Glutamatergic neuron (in vitro differentiated cells): ENCODE results near the gene SLIT1. TPM values are rescaled to one million over a fixed set of nuclear protein-coding genes. Genes with fewer than 3 reads are reported as not detected.

ENCODE experiments used
- DNase-seq: peaks from one replicate; pipeline ENCODE4 v3.0.0; 2022
- H3K27ac Mint-ChIP-seq: one replicate; pipeline ENCODE4 v1.8.0; 2020; ENCODE audit warnings: mild to moderate bottlenecking, mixed read lengths, inconsistent platforms; ENCODE audit not compliant: unreplicated experiment
- H3K27me3 Mint-ChIP-seq: one replicate; pipeline ENCODE4 v1.8.0; 2020; ENCODE audit warnings: mild to moderate bottlenecking, moderate library complexity, mixed read lengths, inconsistent platforms; ENCODE audit not compliant: unreplicated experiment
- H3K36me3 Mint-ChIP-seq: one replicate; pipeline ENCODE4 v1.8.0; 2020; ENCODE audit warnings: mild to moderate bottlenecking, mixed read lengths, inconsistent platforms; ENCODE audit not compliant: unreplicated experiment
- H3K4me1 Mint-ChIP-seq: one replicate; pipeline ENCODE4 v1.8.0; 2020; ENCODE audit warnings: mild to moderate bottlenecking, low read depth, mixed read lengths, inconsistent platforms; ENCODE audit not compliant: unreplicated experiment
- H3K4me3 Mint-ChIP-seq: one replicate; pipeline ENCODE4 v1.8.0; 2020; ENCODE audit warnings: mild to moderate bottlenecking, mixed read lengths, inconsistent platforms; ENCODE audit not compliant: unreplicated experiment
- H3K9me3 Mint-ChIP-seq: one replicate; pipeline ENCODE4 v1.8.0; 2020; ENCODE audit warnings: mild to moderate bottlenecking, moderate library complexity, mixed read lengths, inconsistent platforms; ENCODE audit not compliant: unreplicated experiment
- total RNA-seq: library from RNA; stranded (reverse); fragmentation: NEBNext Ultra II Directional; extraction: Animal tissue kit (Norgen Biotek cat#: 25700); gene quantifications from one replicate; pipeline ENCODE4 v1.2.1, GENCODE V29; 2021; ENCODE audit not compliant: unreplicated experiment
- TF ChIP-seq, protein P1 (sequence below): fragments of 200-600 bp; sonication (generic); IDR thresholded peaks from one replicate; pipeline ENCODE4 v1.5.0; 2021; ENCODE audit not compliant: partially characterized antibody, unreplicated experiment

Gene SLIT1
- total RNA-seq, 1 donor from 2014 or later: 11.3 TPM

DNA sequence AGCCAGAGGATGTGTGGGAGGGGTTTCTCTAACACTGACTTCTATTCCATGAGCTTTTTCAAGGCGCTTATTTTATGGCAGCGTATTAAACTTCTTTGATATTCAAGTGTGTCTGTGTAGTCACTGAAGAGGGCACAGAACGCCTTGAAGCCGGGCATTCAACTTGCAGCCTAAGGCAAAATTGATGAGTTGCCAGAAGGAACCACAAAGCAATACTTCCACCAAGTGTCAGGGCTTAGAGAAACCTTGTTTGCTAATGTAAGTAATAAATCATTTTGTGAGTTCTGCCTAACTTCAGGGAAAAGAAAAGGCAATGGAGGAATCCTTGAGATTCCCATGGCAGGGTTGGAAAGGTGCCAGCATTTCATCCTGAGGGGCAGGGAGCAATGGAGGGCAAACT is 189.9 kb downstream of the SLIT1 start:
- Mint-ChIP-seq H3K27me3 (peaks cover 1% of the 10 kb centered on the region), H3K4me3 (no peak overlapping the region), H3K36me3 (no peaks in the 10 kb centered on the region), H3K9me3 (peaks cover 5% of the 10 kb centered on the region), H3K27ac (no peak overlapping the region), H3K4me1 (peaks cover 4% of the 10 kb centered on the region)
- DNase-seq: no peak
- TF ChIP-seq, protein P1, sequence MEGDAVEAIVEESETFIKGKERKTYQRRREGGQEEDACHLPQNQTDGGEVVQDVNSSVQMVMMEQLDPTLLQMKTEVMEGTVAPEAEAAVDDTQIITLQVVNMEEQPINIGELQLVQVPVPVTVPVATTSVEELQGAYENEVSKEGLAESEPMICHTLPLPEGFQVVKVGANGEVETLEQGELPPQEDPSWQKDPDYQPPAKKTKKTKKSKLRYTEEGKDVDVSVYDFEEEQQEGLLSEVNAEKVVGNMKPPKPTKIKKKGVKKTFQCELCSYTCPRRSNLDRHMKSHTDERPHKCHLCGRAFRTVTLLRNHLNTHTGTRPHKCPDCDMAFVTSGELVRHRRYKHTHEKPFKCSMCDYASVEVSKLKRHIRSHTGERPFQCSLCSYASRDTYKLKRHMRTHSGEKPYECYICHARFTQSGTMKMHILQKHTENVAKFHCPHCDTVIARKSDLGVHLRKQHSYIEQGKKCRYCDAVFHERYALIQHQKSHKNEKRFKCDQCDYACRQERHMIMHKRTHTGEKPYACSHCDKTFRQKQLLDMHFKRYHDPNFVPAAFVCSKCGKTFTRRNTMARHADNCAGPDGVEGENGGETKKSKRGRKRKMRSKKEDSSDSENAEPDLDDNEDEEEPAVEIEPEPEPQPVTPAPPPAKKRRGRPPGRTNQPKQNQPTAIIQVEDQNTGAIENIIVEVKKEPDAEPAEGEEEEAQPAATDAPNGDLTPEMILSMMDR: no peak

DNA sequence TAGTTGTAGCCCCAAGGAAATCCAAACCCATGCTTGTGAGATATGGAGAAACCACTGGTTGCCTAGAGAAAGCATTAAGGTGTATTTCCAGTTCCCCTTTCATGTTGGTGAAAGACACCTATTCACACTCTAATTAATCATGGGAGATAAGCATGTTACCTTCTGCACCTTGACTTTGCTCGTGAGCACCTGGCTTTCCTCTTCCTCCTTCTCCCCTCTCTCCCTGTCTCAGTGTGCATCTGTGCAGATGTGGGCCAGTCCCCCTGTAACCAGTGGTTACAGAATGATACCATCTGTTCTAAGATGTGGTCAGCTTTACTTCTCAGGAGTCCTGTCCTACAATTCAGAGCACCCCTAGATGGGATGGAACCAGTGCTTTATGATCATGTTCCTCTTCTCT is 193.0 kb downstream of the SLIT1 start:
- H3K4me1 Mint-ChIP-seq: peaks cover 6% of the 10 kb centered on the region

DNA sequence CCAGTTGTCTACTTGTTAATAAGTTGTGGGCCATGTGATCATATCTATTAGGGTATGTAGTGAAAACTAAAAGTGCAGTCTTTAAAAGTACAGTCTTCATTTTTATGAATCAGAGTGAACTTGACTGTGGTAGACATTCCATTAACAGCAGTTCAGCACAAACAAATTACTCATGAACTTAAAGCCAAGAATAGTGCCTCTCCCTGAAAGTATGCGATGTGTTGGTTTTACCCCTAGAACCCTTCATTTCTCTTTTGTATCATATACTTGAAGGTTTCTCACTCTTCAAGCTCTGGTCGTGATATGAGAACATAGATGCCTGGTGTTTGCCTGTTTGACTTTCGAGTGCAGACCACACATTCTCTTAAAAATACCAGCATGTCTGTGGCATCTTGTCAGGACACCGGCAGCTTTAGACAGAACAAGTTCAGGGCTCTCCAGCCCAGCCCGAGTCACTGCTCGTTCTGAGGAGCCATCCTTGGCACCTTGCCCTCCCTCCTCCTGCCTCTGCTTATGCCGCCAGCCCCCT is 194.4 kb downstream of the SLIT1 start:
- TF ChIP-seq, protein P1: no peak
- no peak overlapping the region for H3K27ac Mint-ChIP-seq
- H3K4me1 Mint-ChIP-seq: peaks cover 15% of the 10 kb centered on the region
- no peak overlapping the region for H3K4me3 Mint-ChIP-seq
- H3K27me3 Mint-ChIP-seq: peaks cover 1% of the 10 kb centered on the region
- no peaks in the 10 kb centered on the region for H3K36me3 Mint-ChIP-seq
- peaks cover 5% of the 10 kb centered on the region for H3K9me3 Mint-ChIP-seq
- DNase-seq: no peak

More for the DNA sequence above, 193.0 kb downstream of the SLIT1 start:
- H3K27me3 Mint-ChIP-seq: peaks cover 1% of the 10 kb centered on the region
- DNase-seq: no peak
- H3K9me3 Mint-ChIP-seq: peaks cover 5% of the 10 kb centered on the region
- TF ChIP-seq, protein P1: no peak
- no peak overlapping the region for H3K4me3 Mint-ChIP-seq
- H3K36me3 Mint-ChIP-seq: no peaks in the 10 kb centered on the region
- H3K27ac Mint-ChIP-seq: no peak overlapping the region

DNA sequence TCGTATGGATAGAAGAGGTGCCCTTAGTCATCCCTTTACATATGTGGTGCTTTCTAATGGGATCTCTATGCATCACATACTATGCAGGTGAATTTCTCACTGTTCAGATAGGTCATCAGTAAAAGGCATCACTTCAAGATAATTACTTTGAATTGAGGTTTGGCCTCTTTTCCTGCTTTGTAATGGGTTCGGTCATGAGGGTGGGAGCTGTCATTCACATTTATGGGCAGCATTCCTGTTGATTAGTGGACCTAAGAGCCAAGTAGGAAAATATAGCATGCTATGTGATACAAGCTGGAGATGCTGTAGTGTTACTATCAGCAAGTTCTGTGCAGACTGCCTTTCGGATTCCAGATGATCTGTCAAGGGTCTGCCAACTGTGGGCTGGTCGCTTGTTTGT is 197.3 kb downstream of the SLIT1 start:
- peaks cover 10% of the 10 kb centered on the region for H3K9me3 Mint-ChIP-seq
- no peak for DNase-seq
- H3K36me3 Mint-ChIP-seq: no peaks in the 10 kb centered on the region
- TF ChIP-seq, protein P1: no peak
- H3K27me3 Mint-ChIP-seq: peaks cover 10% of the 10 kb centered on the region
- no peak overlapping the region for H3K4me3 Mint-ChIP-seq
- H3K4me1 Mint-ChIP-seq: peaks cover 40% of the 10 kb centered on the region
- no peak overlapping the region for H3K27ac Mint-ChIP-seq

DNA sequence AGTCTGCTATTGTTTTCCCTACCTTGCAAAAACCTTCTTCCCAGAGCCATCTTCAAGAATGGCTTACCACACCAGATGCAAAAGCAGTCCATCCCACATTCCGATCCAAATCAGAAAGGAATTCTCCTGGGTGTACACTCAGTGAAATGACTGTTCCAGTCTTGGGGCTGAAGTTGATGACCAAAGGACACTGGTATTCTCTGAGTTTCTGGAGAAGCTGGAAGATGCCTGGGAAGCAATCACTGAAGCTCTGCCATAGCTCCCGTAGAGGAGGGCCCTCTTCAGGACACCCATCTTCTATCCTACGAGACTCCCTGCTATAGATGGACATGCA is 197.9 kb downstream of the SLIT1 start:
- Mint-ChIP-seq H3K9me3 (peaks cover 9% of the 10 kb centered on the region), H3K4me1 (peaks cover 40% of the 10 kb centered on the region), H3K27me3 (peaks cover 10% of the 10 kb centered on the region), H3K4me3 (no peak overlapping the region), H3K27ac (no peak overlapping the region), H3K36me3 (no peaks in the 10 kb centered on the region)
- TF ChIP-seq, protein P1: no peak
- DNase-seq: no peak
